Spleen (tissue), 7 donors: ENCODE results near the gene TRIM47.

Experiments used
- CTCF ChIP-seq, 11 experiments: fragments of 200-600 bp in 7 of 11; fragments of 450-650 bp in 4 of 11; sonication (generic) in 4 of 11; IDR thresholded peaks in 8 of 11; conservative IDR thresholded peaks in 3 of 11; 1 replicate in 7 of 11; 2 replicates in 4 of 11; pipeline versions ENCODE4 v1.4.0 to v1.8.0; 2016 to 2021; ENCODE audit warnings: antibody characterized with exemption in 11 of 11, inconsistent platforms in 4 of 11, mild to moderate bottlenecking in 1 of 11
- POLR2AphosphoS5 ChIP-seq, 3 donors: sonication (generic); formaldehyde crosslinking; IDR thresholded peaks; one replicate each; pipeline ENCODE4 v1.5.1; 2017; ENCODE audit warnings: antibody characterized with exemption in 3 of 3
- donor health status: DM: no; HTN: no; CAD: no; lungs with moderate emphysema.
- donor health status: DM: no; HTN: no; CAD: no.
- donor health status: DM: no; HTN: no; CAD: no.

GRCh38 chr17:75843577-75844529 lies 34.5 kb downstream of the TRIM47 start, which contains the start of gene UNC13D:
- TF ChIP-seq POLR2AphosphoS5 (IDR thresholded peaks at IDR 0.05) (peak; percentile 90 to 91 (median 91)), CTCF (IDR thresholded peaks at IDR 0.05 in 8 of 11, conservative IDR thresholded peaks at IDR 0.05 in 3 of 11) (no peak)
